HL-60 (cell line): ENCODE data around the gene ITGA6.

Experiments used
- CTCF ChIP-seq: IDR thresholded peaks from one replicate; pipeline ENCODE4 v1.5.1; 2011; ENCODE audit warnings: low read length, control low read depth, inconsistent platforms; ENCODE audit not compliant: insufficient read depth
- REST ChIP-seq: IDR thresholded peaks from 2 replicates; pipeline ENCODE4 v1.6.1; 2012; ENCODE audit warnings: low read depth; ENCODE audit not compliant: insufficient replicate concordance
- SPI1 ChIP-seq: IDR thresholded peaks from 2 replicates; pipeline ENCODE4 v1.6.1; 2012; ENCODE audit warnings: low read depth, mild to moderate bottlenecking, borderline replicate concordance

- TF ChIP-seq CTCF (no peak), REST (no peak), SPI1 (no peak)
Observed at GRCh38 chr2:172423160-172423559, 4.2 kb upstream of the ITGA6 start.
